Peyer's patch (tissue), 4 donors: Measurements from ENCODE around the gene NXPH2. TPM values are rescaled to one million over a fixed set of nuclear protein-coding genes. Genes with fewer than 3 reads are reported as not detected.
A peak's percentile ranks its signal among the peaks of the same experiment; 100 is the strongest.

Source experiments
- DNase-seq, 3 donors: peaks; one replicate each; pipeline ENCODE4 v3.0.0-alpha.2; 2017 to 2019
- H3K27ac ChIP-seq, 4 donors: fragments of 200-600 bp; sonication (generic); one replicate each; pipeline ENCODE4 v1.5.1; 2016 to 2019
- H3K27me3 ChIP-seq, 2 donors: fragments of 200-600 bp; sonication (generic); one replicate each; pipeline ENCODE4 v1.5.1; 2019
- H3K36me3 ChIP-seq, 3 donors: fragments of 200-600 bp; sonication (generic); one replicate each; pipeline ENCODE4 v1.5.1; 2016 to 2019
- H3K4me1 ChIP-seq, 4 donors: fragments of 200-600 bp; sonication (generic); one replicate each; pipeline ENCODE4 v1.5.1; 2016 to 2019
- H3K4me3 ChIP-seq, 4 donors: fragments of 200-600 bp; sonication (generic); 1 replicate in 3 of 4; 2 replicates in 1 of 4; pipeline ENCODE4 v1.5.1; 2016 to 2019; ENCODE audit warnings: mild to moderate bottlenecking in 1 of 4
- H3K9me3 ChIP-seq, 4 donors: fragments of 200-600 bp; sonication (generic); one replicate each; pipeline ENCODE4 v1.5.1; 2016 to 2019; ENCODE audit warnings: mild to moderate bottlenecking in 1 of 4
- POLR2A ChIP-seq, 2 donors: fragments of 450-650 bp; IDR thresholded peaks; one replicate each; pipeline ENCODE4 v1.5.1; 2017; ENCODE audit warnings: antibody characterized with exemption in 2 of 2, mild to moderate bottlenecking in 2 of 2, moderate library complexity in 2 of 2
- total RNA-seq, 4 donors: library from RNA; depleted of rRNA; stranded (reverse); fragments of >200 nt; gene quantifications; one replicate each; pipeline ENCODE4 v1.1.0, GENCODE V29; 2016
- TF ChIP-seq, protein P1 (sequence below), 6 experiments: fragments of 450-650 bp in 4 of 6; fragments of 200-600 bp in 2 of 6; sonication (generic) in 1 of 6; IDR thresholded peaks; one replicate each; pipeline ENCODE4 v1.5.1; 2017 to 2019; ENCODE audit warnings: antibody characterized with exemption in 6 of 6, mild to moderate bottlenecking in 3 of 6, moderate library complexity in 1 of 6

Gene NXPH2
- total RNA-seq, 4 donors from 2014 or later, result not detected

DNA sequence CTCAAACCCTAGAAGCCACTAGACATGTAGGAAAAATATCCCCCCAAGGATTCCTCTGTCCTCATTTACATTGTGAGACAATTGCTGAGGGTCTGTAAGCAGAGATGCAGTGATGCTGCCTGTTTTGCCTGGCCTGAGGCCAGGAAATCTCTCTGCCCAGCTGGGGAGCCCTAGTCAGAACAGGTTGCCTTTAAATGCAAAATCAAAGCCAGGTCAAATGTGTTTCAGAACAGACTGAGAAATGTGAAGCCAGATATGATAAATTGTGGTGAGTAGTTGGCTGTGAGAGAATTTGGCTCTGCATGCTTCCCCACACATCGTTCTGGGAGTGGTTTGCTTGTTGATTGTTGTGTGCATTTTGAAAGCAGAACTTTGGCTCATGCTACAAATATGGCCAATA is 38.4 kb upstream of the NXPH2 start:
- H3K4me1 ChIP-seq, result no peaks in the 10 kb centered on the region
- TF ChIP-seq, protein P1, sequence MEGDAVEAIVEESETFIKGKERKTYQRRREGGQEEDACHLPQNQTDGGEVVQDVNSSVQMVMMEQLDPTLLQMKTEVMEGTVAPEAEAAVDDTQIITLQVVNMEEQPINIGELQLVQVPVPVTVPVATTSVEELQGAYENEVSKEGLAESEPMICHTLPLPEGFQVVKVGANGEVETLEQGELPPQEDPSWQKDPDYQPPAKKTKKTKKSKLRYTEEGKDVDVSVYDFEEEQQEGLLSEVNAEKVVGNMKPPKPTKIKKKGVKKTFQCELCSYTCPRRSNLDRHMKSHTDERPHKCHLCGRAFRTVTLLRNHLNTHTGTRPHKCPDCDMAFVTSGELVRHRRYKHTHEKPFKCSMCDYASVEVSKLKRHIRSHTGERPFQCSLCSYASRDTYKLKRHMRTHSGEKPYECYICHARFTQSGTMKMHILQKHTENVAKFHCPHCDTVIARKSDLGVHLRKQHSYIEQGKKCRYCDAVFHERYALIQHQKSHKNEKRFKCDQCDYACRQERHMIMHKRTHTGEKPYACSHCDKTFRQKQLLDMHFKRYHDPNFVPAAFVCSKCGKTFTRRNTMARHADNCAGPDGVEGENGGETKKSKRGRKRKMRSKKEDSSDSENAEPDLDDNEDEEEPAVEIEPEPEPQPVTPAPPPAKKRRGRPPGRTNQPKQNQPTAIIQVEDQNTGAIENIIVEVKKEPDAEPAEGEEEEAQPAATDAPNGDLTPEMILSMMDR (IDR thresholded peaks at IDR 0.05), result no peak
- TF ChIP-seq POLR2A (IDR thresholded peaks at IDR 0.05), result no peak
- no peak overlapping the region for H3K27ac ChIP-seq
- DNase-seq, result no peak
- no peaks in the 10 kb centered on the region for H3K36me3 ChIP-seq
- H3K4me3 ChIP-seq, result no peak overlapping the region
- H3K27me3 ChIP-seq, result no peaks in the 10 kb centered on the region
- H3K9me3 ChIP-seq, result no peaks in the 10 kb centered on the region

DNA sequence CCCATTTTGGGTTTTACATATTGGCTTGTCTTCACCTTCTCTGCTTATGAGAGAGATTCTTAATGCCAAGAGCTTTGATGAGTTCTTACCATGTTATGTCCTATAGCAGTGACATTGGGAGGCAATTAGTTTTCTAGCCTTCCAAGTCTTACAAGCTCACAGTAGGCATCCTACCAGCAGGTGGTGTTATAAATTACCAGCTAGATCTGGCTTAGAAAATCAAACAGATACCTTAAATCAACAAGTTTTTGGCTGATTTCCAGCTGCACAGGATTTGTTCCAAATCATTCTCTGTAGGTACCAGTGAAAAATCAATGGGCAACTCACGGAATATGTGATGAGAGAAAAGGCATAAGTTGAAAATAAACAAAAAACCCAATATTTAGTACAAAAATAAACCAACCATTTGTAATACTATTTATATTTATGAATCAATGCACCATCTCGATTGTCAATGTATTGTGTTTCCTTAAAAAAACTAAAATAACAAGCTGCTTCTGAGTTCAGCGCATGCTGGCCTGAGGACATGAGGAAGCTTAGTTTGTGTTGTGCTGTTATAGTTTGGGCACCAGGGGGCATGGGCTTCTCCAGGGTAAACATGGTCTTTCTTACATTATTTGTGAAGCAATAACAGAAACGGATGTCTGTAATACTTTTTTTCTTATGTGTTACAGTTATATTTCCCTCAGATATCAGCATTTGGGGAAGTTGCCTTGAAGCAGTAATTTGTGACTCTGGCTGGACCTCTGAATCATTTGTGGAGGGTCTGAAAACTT is 34.1 kb upstream of the NXPH2 start:
- H3K4me1 ChIP-seq, result no peaks in the 10 kb centered on the region
- no peak overlapping the region for H3K27ac ChIP-seq
- no peak for DNase-seq
- TF ChIP-seq, protein P1 (IDR thresholded peaks at IDR 0.05), result no peak
- no peak for TF ChIP-seq POLR2A (IDR thresholded peaks at IDR 0.05)
- H3K36me3 ChIP-seq, result no peaks in the 10 kb centered on the region
- no peaks in the 10 kb centered on the region for H3K9me3 ChIP-seq
- no peak overlapping the region for H3K4me3 ChIP-seq
- H3K27me3 ChIP-seq, result no peaks in the 10 kb centered on the region

DNA sequence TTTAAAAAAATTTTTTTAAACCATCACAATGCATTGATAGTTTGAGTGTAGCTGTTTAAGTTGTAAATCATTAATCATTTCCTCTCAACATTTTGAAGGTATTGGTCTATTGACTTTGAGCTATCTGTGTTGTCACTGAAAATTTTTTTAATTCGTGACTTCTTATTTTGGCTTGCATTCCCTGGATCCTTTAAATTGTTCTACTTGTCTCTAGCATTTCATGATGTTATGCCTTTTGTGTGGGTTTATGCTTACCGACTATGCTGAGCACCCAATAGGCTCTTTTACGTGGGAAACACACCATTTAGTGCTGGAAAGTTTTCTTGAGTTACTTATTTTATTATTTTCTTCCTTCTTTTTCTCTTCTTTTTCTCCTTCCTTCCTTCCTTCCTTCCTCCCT is 31.2 kb upstream of the NXPH2 start:
- no peaks in the 10 kb centered on the region for H3K4me1 ChIP-seq
- H3K27me3 ChIP-seq, result no peaks in the 10 kb centered on the region
- no peak for TF ChIP-seq POLR2A (IDR thresholded peaks at IDR 0.05)
- TF ChIP-seq, protein P1 (IDR thresholded peaks at IDR 0.05), result no peak
- no peak for DNase-seq
- H3K36me3 ChIP-seq, result no peaks in the 10 kb centered on the region
- no peak overlapping the region for H3K27ac ChIP-seq
- no peak overlapping the region for H3K4me3 ChIP-seq
- no peaks in the 10 kb centered on the region for H3K9me3 ChIP-seq

DNA sequence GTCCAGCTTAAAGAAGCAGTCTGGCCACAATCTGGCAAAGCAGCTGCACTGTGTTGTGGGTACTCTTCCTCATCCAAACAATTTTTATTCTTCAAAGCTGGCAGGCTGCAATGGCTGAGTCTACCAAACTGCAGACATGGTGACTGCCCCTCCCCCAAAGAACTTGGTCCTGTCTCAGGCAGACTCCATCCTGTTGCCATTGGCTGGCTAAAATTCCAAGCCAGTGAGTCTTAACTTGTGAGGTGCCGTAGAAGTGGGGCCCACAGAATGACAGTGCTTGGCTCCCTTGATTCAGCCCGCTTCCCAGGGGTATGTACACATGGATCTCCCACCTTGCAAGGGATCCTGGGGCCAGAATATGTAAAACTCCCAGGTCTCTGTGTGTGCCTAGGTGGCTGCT is 14.5 kb upstream of the NXPH2 start:
- no peak overlapping the region for H3K27ac ChIP-seq
- H3K4me1 ChIP-seq, result no peaks in the 10 kb centered on the region
- TF ChIP-seq POLR2A (IDR thresholded peaks at IDR 0.05), result no peak
- TF ChIP-seq, protein P1 (IDR thresholded peaks at IDR 0.05), result no peak
- H3K36me3 ChIP-seq, result no peaks in the 10 kb centered on the region
- H3K27me3 ChIP-seq, result no peaks in the 10 kb centered on the region
- DNase-seq, result no peak
- no peak overlapping the region for H3K4me3 ChIP-seq
- H3K9me3 ChIP-seq, result no peaks in the 10 kb centered on the region

DNA sequence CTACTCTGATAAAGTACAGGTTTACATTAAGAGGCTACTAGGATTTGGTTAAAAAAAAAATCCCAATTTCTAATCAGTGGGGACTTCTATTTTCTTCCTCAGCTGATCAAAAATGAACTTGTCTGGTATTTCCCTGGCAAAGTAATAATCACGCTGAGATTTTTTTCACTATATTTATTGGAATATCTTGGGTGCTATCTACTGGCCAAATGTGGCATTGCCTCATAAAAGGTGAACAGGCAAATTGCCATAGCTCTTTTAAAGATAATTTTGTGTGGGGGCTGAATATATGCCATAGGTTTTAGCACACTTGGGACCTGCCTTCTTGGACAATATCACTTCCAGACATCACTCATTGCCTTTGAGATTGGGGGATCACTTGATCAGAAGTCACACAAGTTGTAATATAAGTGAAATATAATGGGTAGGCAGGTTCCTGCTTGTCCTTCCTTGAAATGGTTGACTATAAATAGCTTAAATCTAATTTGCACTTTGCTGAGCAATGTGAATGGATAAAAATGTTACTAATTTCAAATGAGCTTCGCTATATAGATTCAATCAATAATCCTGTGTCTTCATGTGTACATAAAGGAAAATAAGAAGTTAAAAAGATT is 7.0 kb upstream of the NXPH2 start:
- H3K9me3 ChIP-seq, result no peaks in the 10 kb centered on the region
- H3K27ac ChIP-seq, result no peak overlapping the region
- no peaks in the 10 kb centered on the region for H3K36me3 ChIP-seq
- no peaks in the 10 kb centered on the region for H3K4me1 ChIP-seq
- H3K4me3 ChIP-seq, result no peak overlapping the region
- no peak for DNase-seq
- no peaks in the 10 kb centered on the region for H3K27me3 ChIP-seq
- TF ChIP-seq, protein P1 (IDR thresholded peaks at IDR 0.05), result peak; percentile 39 to 67 (median 56)
- no peak for TF ChIP-seq POLR2A (IDR thresholded peaks at IDR 0.05)
